Gastrocnemius medialis (tissue), 4 donors: ENCODE results near the gene PHACTR1.

Source experiments
- CTCF ChIP-seq, 5 experiments: fragments of 450-650 bp in 3 of 5; fragments of 200-600 bp in 2 of 5; sonication (generic) in 2 of 5; IDR thresholded peaks in 4 of 5; conservative IDR thresholded peaks in 1 of 5; 1 replicate in 4 of 5; 2 replicates in 1 of 5; pipeline ENCODE4 v1.5.1; 2016 to 2019; ENCODE audit warnings: antibody characterized with exemption in 5 of 5, mild to moderate bottlenecking in 3 of 5, moderate library complexity in 3 of 5
- POLR2A ChIP-seq, 2 donors: fragments of 450-650 bp; IDR thresholded peaks; one replicate each; pipeline ENCODE4 v1.6.1; 2017; ENCODE audit warnings: antibody characterized with exemption in 2 of 2, mild to moderate bottlenecking in 2 of 2, moderate library complexity in 2 of 2

DNA sequence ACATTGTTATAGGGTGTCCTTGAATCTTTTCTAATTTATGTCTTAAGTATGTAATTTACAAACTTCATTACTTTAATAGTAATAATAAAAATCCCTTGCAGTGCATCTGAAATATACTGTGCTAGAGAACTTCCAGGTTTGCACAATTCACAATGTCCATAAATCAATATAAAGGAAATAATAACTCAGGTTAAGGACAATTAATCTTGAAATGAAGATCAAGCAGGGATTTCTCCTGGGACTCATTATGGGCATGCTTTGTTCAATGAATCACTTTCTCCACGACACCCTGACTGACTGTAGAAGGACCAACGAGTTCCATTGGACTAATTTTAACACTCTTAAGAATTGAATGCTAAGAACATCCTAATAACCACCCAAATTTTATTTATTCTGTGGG, 110.0 kb downstream of the PHACTR1 start:
- TF ChIP-seq CTCF (IDR thresholded peaks at IDR 0.05 in 4 of 5, conservative IDR thresholded peaks at IDR 0.05 in 1 of 5) (no peak), POLR2A (IDR thresholded peaks at IDR 0.05) (no peak)
